Kidney tubule cell (primary cell): ENCODE measurements around the gene TMEM201.
"Not testable (repeated sequence)": the region's sequence is repeated elsewhere in the genome, so short reads cannot be mapped to it uniquely, and the experiment has no call there.

Source experiments
- DNase-seq: peaks from one replicate; pipeline ENCODE4 v3.0.0-alpha.2; 2018; ENCODE audit warnings: low spot score

Gene TMEM201, protein sequence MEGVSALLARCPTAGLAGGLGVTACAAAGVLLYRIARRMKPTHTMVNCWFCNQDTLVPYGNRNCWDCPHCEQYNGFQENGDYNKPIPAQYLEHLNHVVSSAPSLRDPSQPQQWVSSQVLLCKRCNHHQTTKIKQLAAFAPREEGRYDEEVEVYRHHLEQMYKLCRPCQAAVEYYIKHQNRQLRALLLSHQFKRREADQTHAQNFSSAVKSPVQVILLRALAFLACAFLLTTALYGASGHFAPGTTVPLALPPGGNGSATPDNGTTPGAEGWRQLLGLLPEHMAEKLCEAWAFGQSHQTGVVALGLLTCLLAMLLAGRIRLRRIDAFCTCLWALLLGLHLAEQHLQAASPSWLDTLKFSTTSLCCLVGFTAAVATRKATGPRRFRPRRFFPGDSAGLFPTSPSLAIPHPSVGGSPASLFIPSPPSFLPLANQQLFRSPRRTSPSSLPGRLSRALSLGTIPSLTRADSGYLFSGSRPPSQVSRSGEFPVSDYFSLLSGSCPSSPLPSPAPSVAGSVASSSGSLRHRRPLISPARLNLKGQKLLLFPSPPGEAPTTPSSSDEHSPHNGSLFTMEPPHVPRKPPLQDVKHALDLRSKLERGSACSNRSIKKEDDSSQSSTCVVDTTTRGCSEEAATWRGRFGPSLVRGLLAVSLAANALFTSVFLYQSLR

DNA sequence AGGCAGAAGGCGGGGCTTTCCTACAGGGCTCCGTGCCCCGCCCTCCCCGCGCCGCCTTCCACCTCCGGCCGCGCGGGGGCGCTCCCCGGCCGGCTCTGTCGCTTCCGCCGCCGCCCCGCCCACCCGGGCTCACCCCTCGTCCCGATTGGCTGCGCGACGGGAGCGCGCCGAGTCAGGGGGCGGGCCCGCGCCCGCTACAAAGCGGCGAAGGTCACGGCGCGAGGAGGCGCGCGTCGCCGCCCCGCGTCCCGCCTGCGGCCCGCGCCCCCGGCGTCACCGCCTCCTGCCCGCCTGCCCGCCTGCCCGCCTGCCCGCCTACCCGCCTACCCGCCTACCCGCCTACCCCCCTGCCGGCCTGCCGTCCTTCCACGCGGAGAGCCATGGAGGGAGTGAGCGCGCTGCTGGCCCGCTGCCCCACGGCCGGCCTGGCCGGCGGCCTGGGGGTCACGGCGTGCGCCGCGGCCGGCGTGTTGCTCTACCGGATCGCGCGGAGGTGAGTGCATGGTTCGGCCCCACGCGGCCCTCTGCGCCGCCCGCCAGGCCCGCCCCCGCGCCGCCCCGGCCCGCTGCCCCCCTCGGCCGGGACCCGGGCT lies at the start of gene TMEM201:
TSS of gene TMEM201 (plus strand) at position 361 of the 593 bp plus-strand sequence. CDS start at position 381, 20 bp downstream.
- peak; percentile 94 for DNase-seq

DNA sequence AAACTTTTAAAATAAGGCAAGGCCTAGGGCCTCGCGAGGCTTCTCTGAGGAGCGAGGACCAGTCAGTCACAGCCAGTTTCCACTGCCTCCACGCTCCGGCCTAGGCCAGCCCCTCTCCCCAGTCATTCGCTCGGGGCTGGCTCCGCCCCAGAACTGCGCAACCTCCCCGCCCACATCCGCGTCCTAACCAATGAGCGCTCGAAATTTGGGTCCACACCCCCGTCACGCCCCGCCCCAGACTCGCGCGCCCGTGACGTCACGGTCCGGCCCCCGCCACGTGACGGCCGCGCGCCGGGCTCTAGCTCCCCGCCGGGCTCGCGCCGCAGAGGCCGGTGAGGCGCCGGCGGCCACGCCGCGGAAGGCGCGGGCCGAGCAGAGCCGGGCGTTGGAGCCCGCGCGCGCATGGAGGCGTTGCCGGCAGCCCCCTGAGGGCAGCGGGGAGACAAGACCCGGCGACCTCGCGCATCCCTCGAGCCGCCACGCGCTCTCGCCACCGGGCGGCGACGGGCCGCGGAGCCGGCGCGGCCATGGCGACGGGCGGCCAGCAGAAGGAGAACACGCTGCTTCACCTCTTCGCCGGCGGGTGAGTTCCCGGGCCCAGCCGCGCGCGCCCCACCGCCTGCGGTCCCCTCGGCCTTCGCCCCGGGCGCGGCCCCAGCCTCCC lies 49.4 kb upstream of the TMEM201 start, which contains the start of gene SLC25A33:
TSS of gene SLC25A33 (plus strand) at position 301 of the 664 bp plus-strand sequence. CDS start at position 528, 227 bp downstream.
- peak; percentile 97 for DNase-seq

DNA sequence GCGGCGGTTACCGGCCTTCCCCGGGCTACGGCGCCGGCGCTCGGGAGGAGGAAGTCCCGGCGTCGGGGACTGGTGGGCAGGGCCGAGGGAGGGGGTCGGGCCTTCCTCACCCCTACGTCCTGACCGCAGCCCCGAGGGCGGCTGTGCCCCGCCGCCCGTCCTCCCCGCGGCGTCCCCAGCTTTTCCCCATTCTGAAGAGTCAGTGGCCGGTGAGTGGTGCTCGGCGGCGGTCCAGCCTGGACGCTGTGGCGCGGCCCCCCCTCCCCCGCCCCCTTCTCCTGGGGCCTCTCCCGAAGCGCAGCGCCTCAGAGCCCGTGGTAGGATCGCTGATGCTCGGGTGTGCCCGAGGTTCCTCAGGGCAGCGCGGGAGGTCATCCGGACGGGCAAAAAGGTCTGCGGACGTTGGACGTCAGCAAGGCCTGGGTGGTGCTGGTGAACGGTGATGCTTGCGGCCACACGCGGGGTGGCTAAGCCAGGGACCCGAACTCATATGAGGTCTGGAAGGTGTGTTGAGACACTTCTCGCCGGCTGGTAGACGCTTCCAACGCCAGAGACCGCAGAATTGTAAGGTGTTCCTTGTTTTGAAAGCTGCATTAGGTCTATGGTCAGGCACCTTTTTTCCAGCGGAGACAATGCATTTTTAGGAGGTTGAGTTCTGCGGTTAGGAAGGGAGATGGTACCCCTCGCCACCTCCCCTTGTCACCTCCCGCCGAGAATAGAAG lies 48.7 kb upstream of the TMEM201 start:
- DNase-seq: peak; percentile 71

DNA sequence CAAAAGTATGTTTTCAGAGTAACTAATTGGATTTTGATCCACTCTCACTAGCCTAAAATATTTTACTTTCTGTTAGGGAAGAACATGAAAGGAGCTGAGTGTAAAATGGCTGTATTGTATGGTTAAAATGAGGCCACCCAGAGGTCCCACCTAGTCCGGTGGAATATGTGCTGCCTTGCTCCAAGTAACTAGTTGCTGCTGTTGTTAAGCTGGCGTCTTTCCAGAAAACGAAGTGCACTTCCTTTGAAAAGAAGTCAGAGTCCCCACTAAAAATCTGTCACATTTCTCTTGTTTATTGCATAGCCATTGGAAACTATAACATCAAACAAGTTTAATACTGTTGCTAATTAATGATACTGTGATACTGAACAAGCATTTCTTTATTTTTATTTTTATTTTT lies 46.3 kb upstream of the TMEM201 start:
- peak; percentile 47 for DNase-seq

DNA sequence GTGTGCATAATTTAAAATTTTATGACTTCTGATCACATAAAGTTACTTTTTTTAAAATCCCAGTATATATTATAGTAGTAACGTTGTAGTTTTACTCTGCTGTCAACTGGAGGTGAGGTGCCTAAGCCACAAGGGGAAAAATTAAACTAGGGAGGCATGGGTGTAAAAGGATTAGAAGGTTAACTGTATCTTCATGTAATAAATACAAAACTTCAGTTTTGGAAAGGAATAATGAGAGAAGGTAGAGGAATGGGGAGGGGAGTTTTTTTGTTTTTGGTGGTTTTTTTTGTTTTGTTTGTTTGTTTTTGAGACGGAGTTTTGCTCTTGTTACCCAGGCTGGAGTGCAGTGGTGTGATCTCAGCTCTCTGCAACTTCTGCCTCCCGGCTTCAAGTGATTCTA lies 43.8 kb upstream of the TMEM201 start:
- DNase-seq: no peak

DNA sequence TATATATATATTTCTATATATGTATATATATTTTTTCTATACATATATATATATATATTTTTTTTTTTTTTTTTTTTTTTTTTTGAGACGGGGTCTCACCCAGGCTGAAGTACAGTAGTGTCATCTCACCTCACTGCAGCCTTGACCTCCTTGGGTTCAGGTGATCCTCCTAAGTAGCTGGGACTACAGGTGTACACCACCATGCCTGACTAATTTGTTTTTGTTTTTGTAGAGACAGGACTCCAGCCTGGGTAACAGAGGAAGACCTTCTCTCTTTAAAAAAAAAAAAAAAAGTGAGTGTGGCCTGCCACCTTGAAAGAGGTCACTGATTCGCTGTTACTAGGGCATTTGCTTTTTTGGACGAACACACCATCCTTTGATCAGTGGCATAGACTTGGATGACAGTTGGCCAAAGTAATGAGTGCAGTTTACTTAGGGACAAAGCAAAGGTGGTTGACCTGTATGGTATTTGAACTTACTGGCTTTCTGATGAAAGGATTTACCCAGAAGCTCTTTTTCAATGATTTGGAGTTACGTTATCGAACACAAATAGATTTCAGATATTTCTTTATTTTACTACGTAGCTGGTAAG lies 38.7 kb upstream of the TMEM201 start:
- DNase-seq: no peak

DNA sequence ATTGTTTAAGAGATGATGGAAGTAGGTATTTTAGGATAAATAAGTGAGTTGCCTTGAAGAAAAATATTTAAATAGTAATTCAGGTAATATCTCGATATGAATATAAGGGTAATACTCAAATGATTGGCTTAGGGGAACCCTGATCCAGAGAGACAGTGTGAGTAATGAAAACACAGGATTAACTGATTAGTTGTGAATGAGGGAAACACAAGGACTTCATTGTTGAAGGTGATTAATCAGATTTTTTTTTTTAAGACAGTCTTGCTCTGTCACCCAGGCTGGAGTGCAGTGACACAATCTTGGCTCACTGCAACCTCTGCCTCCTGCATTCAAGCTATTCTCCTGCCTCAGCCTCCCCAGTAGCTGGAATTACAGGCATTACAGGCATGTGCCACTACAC lies 36.7 kb upstream of the TMEM201 start:
- peak; percentile 33 for DNase-seq

DNA sequence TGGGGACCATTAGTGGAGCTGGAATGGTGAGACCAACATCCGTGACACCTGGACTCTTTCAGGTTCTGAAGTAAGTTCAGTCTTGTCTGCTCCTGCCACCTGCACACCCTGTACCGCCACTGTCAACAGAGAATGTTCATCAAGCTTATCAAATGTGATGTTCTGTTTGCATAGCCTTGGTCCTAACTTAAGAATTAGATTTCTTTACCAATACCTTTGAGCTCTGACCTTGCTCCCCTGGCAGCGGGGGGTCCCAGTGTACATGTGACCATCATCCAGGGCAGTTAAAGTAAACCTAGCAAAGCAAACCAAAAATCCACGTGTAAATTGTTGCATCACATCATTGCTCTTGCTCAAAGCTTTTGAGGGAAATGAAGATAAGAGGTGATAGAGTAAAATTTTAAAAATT lies 35.0 kb upstream of the TMEM201 start:
- DNase-seq: no peak

DNA sequence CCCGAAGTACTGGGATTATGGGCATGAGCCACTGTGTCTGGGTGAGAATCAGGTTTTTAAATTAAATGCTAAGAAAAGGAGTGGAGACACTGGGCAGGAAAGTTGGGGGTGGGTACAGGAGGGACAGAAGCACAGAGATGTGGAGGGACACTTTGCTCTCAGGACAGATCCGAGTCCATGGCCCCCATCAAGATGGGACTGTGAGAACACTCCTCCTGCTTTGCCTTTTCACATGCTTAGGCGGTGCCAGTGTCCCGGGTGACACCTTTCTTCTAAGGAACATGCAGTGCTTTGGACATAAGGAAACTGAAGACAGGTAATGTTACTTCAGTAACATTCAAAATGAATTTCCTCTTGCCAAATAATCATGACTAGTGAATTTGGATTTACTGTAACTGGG lies 32.8 kb upstream of the TMEM201 start:
- no peak for DNase-seq

DNA sequence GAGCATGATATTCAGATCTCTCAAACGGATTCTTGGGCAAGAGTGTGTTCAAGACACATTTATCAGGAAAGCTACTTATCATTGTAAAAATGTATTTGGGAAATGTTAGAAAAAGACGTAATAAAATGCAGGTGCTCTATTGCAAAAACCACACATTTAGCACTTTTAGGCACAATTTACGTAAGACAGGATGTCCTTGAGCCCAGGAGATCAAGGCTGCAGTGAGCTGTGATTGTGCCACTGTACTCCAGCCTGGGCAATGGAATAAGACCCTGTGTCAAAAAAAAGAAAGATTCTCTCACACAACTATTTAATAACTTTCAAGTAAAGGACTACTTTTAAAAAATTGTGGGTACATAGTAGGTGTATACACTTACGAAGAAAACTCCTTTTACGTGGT lies 31.1 kb upstream of the TMEM201 start:
- DNase-seq: no peak

DNA sequence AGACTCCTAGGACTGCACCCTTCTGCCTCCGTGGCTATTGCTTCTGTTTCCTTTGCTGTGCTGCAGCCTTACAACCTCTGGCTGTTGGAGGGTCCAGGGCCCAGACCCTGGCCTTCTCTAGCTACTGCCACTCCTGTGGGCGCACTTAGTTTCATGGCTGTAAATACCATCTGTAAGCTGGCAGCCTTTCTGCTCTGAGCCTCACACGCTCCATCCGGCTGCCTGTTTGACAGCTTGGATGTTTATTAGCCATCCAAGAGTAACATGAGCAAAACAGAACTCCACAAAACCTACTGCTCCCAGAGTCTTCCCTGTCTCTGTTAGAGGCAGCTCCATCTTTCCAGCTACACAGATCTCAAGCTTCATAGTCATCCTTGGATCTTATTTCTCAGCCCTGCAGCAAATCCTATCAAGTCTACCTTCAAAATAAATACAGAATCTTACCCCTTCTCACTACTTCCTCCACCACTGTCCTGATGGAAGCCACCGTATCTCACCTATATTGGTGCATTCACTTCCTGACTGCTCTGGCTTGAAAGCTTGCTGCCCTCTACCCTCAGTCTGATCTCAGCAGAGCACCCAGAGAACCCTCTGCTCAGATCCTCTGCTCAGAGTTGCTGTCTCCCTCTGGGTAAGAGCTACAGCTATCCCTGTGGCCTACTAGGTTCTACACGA lies 30.3 kb upstream of the TMEM201 start:
- DNase-seq: no peak

DNA sequence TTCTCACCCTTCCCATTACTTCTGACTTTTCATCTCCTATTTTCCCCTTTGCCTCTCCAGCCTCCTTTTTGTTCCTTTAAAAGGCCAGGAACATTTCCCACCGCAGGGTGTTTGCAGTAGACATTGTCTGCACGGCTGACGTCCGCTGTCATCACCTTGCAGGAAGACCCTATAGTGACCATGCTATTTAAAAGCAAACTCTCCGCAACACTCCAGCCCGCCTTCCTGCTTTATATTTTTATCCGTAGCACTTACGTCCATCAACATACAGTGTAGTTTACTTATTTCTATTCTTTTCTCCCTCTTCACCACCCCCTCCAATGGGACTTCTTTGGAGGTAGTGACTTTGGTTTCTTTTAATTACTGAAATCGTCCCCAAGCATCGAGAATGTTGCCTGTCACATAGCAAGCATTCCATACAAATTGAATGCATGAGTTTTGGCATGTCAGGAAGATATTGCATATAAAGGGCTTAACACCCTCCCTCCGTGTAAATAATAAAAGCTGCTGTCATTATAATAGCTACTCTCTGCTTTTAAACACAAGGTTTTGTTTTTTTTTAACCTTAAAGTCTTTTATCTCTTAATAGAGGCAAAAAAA lies 29.7 kb upstream of the TMEM201 start:
- DNase-seq: no peak

DNA sequence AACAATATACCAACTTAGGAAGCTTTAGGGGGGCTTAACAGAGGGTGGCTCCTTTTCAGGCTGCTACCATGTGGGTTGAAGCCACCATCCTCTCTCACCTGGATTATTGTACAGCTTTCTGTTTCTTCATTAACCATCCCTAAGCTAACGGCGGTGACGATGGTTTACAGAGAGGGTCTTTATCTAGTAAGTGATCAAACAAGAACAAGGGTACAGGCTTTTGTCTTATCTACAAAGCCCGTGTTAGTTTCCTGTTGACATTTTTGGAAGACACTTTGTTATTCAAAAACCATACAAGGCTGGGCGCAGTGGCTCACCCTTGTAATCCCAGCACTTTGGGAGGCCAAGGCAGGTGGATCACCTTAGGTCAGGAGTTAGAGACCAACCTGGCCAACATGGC lies 29.0 kb upstream of the TMEM201 start:
- no peak for DNase-seq

DNA sequence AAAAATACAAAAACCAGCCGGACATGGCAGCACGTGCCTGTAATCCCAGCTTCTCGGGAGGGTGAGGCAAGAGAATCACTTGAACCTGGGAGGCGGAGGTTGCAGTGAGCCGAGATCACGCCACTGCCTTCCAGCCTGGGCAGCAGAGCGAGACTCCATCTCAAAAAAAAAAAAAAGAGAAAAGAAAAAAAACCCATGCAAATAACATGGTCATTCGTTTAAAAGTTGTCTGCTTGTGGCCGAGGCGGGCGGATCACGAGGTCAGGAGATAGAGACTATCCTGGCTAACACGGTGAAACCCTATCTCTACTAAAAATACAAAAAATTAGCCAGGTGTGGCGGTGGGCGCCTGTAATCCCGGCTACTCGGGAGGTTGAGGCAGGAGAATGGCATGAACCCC lies 28.6 kb upstream of the TMEM201 start:
- DNase-seq: not testable (repeated sequence)

DNA sequence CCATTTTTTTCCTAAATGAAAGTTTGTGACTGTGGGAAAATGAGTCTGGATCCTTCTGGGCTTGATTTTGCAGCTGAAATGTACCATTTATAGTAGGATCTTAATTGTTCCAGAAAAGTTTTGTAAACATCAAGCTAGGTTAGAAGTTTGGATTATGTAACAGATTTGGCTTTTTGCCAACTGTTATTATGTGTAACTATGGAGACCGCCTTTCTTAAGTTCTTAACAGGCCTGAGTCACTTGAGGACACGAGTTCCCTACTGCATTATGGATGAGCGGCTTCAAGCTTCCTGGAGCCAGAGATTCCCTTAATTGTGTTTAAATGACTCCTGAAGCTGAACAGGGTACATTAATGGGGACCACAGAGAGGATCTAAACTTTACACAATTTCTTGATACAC lies 27.3 kb upstream of the TMEM201 start:
- peak; percentile 94 for DNase-seq

DNA sequence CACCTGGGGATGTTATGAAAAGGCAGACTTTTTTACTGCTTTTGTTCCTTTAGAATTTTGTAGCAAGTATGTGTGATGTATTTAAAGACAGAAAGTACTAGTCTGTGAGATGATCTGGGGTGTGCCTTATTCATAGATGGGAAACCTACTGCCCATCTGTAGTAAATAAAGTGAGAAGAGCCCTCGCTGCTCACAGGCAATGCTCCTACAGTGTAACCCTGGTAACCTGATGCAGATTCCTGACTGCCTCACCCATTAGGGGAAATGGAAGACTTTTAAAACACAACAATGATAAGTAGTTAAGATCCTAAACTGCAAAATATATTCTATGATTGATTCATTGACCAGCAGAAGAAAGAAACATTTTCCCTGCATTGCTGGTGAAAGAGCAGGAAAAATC lies 19.4 kb upstream of the TMEM201 start:
- no peak for DNase-seq

DNA sequence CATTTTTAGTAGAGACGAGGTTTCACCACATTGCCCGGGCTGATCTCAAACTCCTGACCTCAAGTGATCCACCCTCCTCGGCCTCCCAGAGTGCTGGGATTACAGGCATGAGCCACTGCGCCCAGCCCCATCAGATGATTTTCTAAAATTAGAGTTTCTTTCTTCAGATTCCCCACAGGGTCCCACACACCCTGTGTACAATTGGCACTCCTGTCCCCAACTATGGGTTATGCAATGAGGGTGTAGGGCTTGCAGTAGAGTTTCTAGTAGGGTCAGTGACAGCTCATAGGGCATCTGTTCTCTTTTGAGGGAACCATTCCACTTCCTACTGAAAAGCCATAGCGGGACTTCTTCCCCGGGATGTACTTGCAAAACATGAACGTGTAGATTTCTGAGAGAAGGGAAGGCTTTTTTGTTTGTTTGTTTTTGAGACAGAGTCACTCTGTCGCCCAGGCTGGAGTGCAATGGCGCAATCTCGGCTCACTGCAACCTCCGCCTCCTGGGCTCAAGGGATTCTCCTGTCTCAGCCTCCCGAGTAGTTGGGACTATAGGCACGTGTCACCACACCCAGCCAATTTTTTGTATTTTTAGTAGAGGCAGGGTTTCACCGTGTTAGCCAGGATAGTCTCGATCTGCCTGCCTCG lies 17.7 kb upstream of the TMEM201 start:
- not testable (repeated sequence) for DNase-seq

DNA sequence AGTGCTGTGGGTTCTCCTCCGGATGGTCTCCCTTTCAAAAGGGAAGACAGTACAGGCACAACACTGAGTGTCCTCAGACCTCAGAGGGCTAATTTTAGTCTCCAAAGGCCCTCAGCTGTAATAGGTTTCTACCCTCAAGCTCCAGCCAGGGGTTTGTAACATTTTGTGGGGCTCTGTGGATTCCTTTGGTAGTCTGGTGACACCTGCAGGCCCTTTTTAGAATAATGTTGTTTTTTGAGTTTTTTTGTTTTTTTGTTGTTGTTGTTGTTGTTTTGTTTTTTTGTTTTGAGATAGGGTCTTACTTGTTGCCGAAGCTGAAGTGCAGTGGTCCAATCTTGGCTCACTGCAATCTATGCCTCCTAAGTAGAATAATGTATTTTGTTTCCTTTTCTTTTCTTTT lies 15.0 kb upstream of the TMEM201 start:
- no peak for DNase-seq

DNA sequence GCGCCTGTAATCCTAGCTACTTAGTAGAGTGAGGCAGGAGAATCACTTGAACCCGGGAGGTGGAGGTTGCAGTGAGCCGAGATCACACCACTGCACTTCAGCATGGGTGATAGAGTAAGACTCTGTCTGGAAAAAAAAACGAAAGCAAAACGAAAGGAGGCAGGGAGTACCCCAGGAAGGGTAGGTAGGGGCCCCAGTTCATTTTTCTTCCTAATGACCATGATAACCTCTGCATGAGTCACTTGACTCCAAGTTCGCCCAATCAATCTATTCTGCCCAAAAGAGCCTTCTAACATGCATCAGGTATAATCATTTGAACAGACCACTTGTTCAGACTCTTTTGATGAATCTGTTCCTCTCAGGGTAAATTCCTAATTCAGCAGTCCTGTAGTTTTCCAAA lies 13.2 kb upstream of the TMEM201 start:
- no peak for DNase-seq

DNA sequence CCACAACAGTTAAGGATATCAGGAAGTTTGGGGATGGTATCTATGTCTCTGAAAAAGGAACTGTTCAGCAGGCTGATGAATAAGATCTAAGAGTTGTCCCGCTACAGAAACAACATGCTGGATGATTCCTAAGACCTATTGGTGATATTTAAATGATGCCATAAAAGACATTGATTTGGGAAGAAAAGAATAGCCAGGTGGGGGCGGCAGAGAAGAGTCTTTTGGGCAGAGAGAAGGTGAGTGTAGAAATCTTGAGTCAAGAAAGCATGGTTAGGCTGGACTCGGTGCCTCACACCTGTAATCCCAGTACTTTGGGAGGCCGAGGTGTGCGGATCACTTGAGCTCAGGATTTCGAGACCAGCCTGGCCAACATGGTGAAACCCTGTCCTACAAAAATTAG lies 11.8 kb upstream of the TMEM201 start:
- no peak for DNase-seq
